IMR-90 (cell line): Measurements from ENCODE around the gene RAD51B. TPM values are rescaled to one million over a fixed set of nuclear protein-coding genes. Genes with fewer than 3 reads are reported as not detected.

Experiments
- ATAC-seq: fragments of 200-7000 bp; cut with Tn5 transposase; 2 replicates; pipeline ENCODE4 v1.9.1; 2020; ENCODE audit warnings: low read depth, mild to moderate bottlenecking, moderate library complexity
- BruUV-seq: library from RNA; stranded (reverse); fragments of 400-500 nt; replicated peaks from 2 replicates; lab custom pipeline; 2021; lab: Mats Ljungman, UMichigan
- CTCF ChIA-PET: fragments of 300-600 bp; formaldehyde crosslinking; extraction: SDS; loops from one replicate; lab custom pipeline; 2021; ENCODE audit warnings: antibody characterized with exemption; lab: Yijun Ruan, JAX
- POLR2A ChIA-PET: fragments of 300-600 bp; sonication (Branson Sonifier 250); formaldehyde crosslinking; loops from one replicate; lab custom pipeline; 2022; ENCODE audit warnings: antibody characterized with exemption; ENCODE audit not compliant: unreplicated experiment; lab: Charles Lee
- DNase-seq: peaks from one replicate; pipeline ENCODE4 v3.0.0; 2013
- H2AFZ ChIP-seq: replicated peaks from 2 replicates; pipeline ENCODE3; 2013; ENCODE audit warnings: low read length, mild to moderate bottlenecking; ENCODE audit not compliant: poor library complexity
- H2AK5ac ChIP-seq: 2 replicates; pipeline ENCODE4 v1.6.1; 2013; ENCODE audit warnings: low read depth, low read length, inconsistent platforms
- H2AK9ac ChIP-seq: replicated peaks from 2 replicates; pipeline ENCODE3; 2013; ENCODE audit warnings: mild to moderate bottlenecking, low read depth, low read length, moderate library complexity; ENCODE audit not compliant: poor library complexity
- H2BK120ac ChIP-seq: 2 replicates; pipeline ENCODE4 v1.6.1; 2013; ENCODE audit warnings: low read depth, low read length, inconsistent platforms
- H2BK15ac ChIP-seq: 3 replicates; pipeline ENCODE4 v1.6.1; 2013; ENCODE audit warnings: low read depth, low read length, inconsistent platforms
- H2BK20ac ChIP-seq: 2 replicates; pipeline ENCODE4 v1.6.1; 2013; ENCODE audit warnings: low read depth, mild to moderate bottlenecking, inconsistent platforms, low read length, moderate library complexity
- H2BK5ac ChIP-seq: 2 replicates; pipeline ENCODE4 v1.6.1; 2013; ENCODE audit warnings: mild to moderate bottlenecking, low read depth, low read length, inconsistent platforms; ENCODE audit not compliant: poor library complexity, severe bottlenecking
- H3K14ac ChIP-seq: replicated peaks from 2 replicates; pipeline ENCODE4 v1.6.1; 2013; ENCODE audit warnings: low read depth, low read length, inconsistent platforms
- H3K18ac ChIP-seq: 2 replicates; pipeline ENCODE4 v1.6.1; 2013; ENCODE audit warnings: low read depth, low read length, control low read depth
- H3K23ac ChIP-seq: 2 replicates; pipeline ENCODE4 v1.6.1; 2013; ENCODE audit warnings: low read depth, low read length, inconsistent platforms
- H3K27ac ChIP-seq: 2 replicates; pipeline ENCODE4 v1.5.1; 2013; ENCODE audit warnings: mild to moderate bottlenecking, control low read depth, low read length; ENCODE audit not compliant: insufficient read depth
- H3K27me3 ChIP-seq: 2 replicates; pipeline ENCODE4 v1.6.1; 2013; ENCODE audit warnings: low read length; ENCODE audit not compliant: control insufficient read depth, insufficient read depth
- H3K36me3 ChIP-seq: 2 replicates; pipeline ENCODE4 v1.6.1; 2013; ENCODE audit warnings: low read length, mixed read lengths; ENCODE audit not compliant: control insufficient read depth, insufficient read depth
- H3K4ac ChIP-seq: 2 replicates; pipeline ENCODE4 v1.6.1; 2013; ENCODE audit warnings: low read depth, low read length, inconsistent platforms
- H3K4me1 ChIP-seq: 2 replicates; pipeline ENCODE4 v1.6.1; 2013; ENCODE audit warnings: low read length, mixed read lengths; ENCODE audit not compliant: control insufficient read depth, insufficient read depth
- H3K4me2 ChIP-seq: 2 replicates; pipeline ENCODE4 v1.6.1; 2013; ENCODE audit warnings: low read depth, mild to moderate bottlenecking, control low read depth, low read length, moderate library complexity
- H3K4me3 ChIP-seq: 2 replicates; pipeline ENCODE4 v1.5.1; 2013; ENCODE audit warnings: low read depth, mild to moderate bottlenecking, control low read depth, low read length, moderate library complexity; ENCODE audit not compliant: insufficient read depth
- H3K56ac ChIP-seq: 2 replicates; pipeline ENCODE4 v1.6.1; 2013; ENCODE audit warnings: low read length, inconsistent platforms; ENCODE audit not compliant: insufficient read depth; ENCODE audit errors: extremely low read depth
- H3K79me1 ChIP-seq, 2 experiments: 2 replicates each; pipeline ENCODE4 v1.6.1; 2013; ENCODE audit warnings: low read length in 2 of 2, inconsistent platforms in 1 of 2, low read depth in 1 of 2
- H3K9ac ChIP-seq: 2 replicates; pipeline ENCODE4 v1.6.1; 2013; ENCODE audit warnings: low read depth, low read length, control low read depth
- H3K9me1 ChIP-seq: 2 replicates; pipeline ENCODE4 v1.6.1; 2013; ENCODE audit warnings: low read length, inconsistent platforms; ENCODE audit not compliant: insufficient read depth
- H3K9me3 ChIP-seq: 2 replicates; pipeline ENCODE4 v1.6.1; 2013; ENCODE audit warnings: low read length; ENCODE audit not compliant: control insufficient read depth, insufficient read depth
- H4K20me1 ChIP-seq: 2 replicates; pipeline ENCODE4 v1.6.1; 2013; ENCODE audit warnings: low read length, inconsistent platforms; ENCODE audit not compliant: insufficient read depth
- H4K5ac ChIP-seq: 2 replicates; pipeline ENCODE4 v1.6.1; 2013; ENCODE audit warnings: mild to moderate bottlenecking, low read depth, low read length, control low read depth
- H4K8ac ChIP-seq, 2 experiments: 2 replicates each; pipeline ENCODE4 v1.6.1; 2013; ENCODE audit warnings: low read depth in 2 of 2, low read length in 2 of 2, control low read depth in 1 of 2, inconsistent platforms in 1 of 2
- H4K91ac ChIP-seq: 2 replicates; pipeline ENCODE4 v1.6.1; 2013; ENCODE audit warnings: low read depth, low read length, inconsistent platforms; ENCODE audit not compliant: insufficient read depth
- BHLHE40 ChIP-seq: fragments of 150-350 bp; IDR thresholded peaks from 2 replicates; pipeline ENCODE4 v1.6.1; 2016; ENCODE audit warnings: mild to moderate bottlenecking, low read depth, low read length
- CEBPB ChIP-seq: IDR thresholded peaks from 2 replicates; pipeline ENCODE4 v1.6.1; 2012; ENCODE audit warnings: low read depth, low read length, improper control_type of control experiment
- CHD1 ChIP-seq: IDR thresholded peaks from 2 replicates; pipeline ENCODE4 v1.6.1; 2012; ENCODE audit warnings: low read depth, low read length, improper control_type of control experiment
- CTCF ChIP-seq: conservative IDR thresholded peaks from 2 replicates; pipeline ENCODE4 v1.5.1; 2012; ENCODE audit warnings: mild to moderate bottlenecking, low read depth, low read length, improper control_type of control experiment
- ELK1 ChIP-seq: fragments of 150-350 bp; IDR thresholded peaks from 2 replicates; pipeline ENCODE4 v1.6.1; 2016; ENCODE audit warnings: low read depth, mild to moderate bottlenecking, low read length, moderate library complexity, borderline replicate concordance
- FOS ChIP-seq: fragments of 150-350 bp; IDR thresholded peaks from 2 replicates; pipeline ENCODE4 v1.6.1; 2016; ENCODE audit warnings: low read depth, low read length
- MAZ ChIP-seq: IDR thresholded peaks from 2 replicates; pipeline ENCODE4 v1.6.1; 2012; ENCODE audit warnings: low read depth, mild to moderate bottlenecking, low read length, improper control_type of control experiment, moderate library complexity, borderline replicate concordance
- MXI1 ChIP-seq: IDR thresholded peaks from 2 replicates; pipeline ENCODE4 v1.6.1; 2012; ENCODE audit warnings: low read depth, mild to moderate bottlenecking, low read length, moderate library complexity, borderline replicate concordance
- NFE2L2 ChIP-seq: fragments of 150-350 bp; IDR thresholded peaks from 2 replicates; pipeline ENCODE4 v1.6.1; 2016; ENCODE audit warnings: low read depth, mild to moderate bottlenecking, low read length
- POLR2A ChIP-seq: IDR thresholded peaks from 2 replicates; pipeline ENCODE4 v1.6.1; 2012; ENCODE audit warnings: mild to moderate bottlenecking, low read depth, low read length
- RAD21 ChIP-seq: IDR thresholded peaks from 2 replicates; pipeline ENCODE4 v1.6.1; 2012; ENCODE audit warnings: low read length, improper control_type of control experiment
- RCOR1 ChIP-seq: IDR thresholded peaks from 2 replicates; pipeline ENCODE4 v1.6.1; 2012; ENCODE audit warnings: mild to moderate bottlenecking, low read length, improper control_type of control experiment; ENCODE audit not compliant: insufficient replicate concordance
- RFX5 ChIP-seq: IDR thresholded peaks from 2 replicates; pipeline ENCODE4 v1.8.0; 2012; ENCODE audit warnings: low read depth, mild to moderate bottlenecking, low read length, moderate library complexity
- SMC3 ChIP-seq: fragments of 150-350 bp; IDR thresholded peaks from 2 replicates; pipeline ENCODE4 v1.6.1; 2016; ENCODE audit warnings: low read depth, mild to moderate bottlenecking, antibody characterized with exemption, low read length, moderate library complexity
- USF2 ChIP-seq: fragments of 150-350 bp; IDR thresholded peaks from 2 replicates; pipeline ENCODE4 v1.6.1; 2017; ENCODE audit warnings: mild to moderate bottlenecking, antibody characterized with exemption, low read length, low read depth
- dilution Hi-C: fragments of 300-500 bp; cut with HindIII; formaldehyde crosslinking; loops from one replicate; pipeline ENCODE4 v1.14.3; 2018; ENCODE audit warnings: low sequenced_read_pairs; ENCODE audit not compliant: unreplicated experiment
- in situ Hi-C: fragments of 300-500 bp; cut with MboI; formaldehyde crosslinking; loops from 3 replicates; pipeline ENCODE4 v1.14.3; 2019; ENCODE audit warnings: low sequenced_read_pairs, inconsistent platforms, mixed read lengths
- intact Hi-C: fragments of 100-400 bp; cut with micrococcal nuclease; formaldehyde crosslinking; loops from 2 replicates; pipeline ENCODE4 v1.10.0; 2022
- polyA plus RNA-seq, 3 experiments: library from polyadenylated mRNA; depleted of rRNA; stranded (reverse); fragments of >200 nt; gene quantifications; 2 replicates each; pipeline ENCODE4 v1.2.3, GENCODE V29; 2012; ENCODE audit warnings: low replicate concordance in 1 of 3
- total RNA-seq: library from RNA; depleted of rRNA; stranded (reverse); fragments of >200 nt; gene quantifications from 2 replicates; pipeline ENCODE4 v1.2.3, GENCODE V29; 2012

Gene RAD51B
- total and polyA plus RNA-seq, 2 of the 4 experiments (the other 2 are of a cell fraction): 5.1 to 18.8 TPM

GRCh38 chr14:67952786-67953185 lies 133.2 kb downstream of the RAD51B start:
- BruUV-seq: no TSS peak
- Histone ChIP-seq H3K56ac (no peak overlapping the region), H3K27ac (no peak overlapping the region), H3K4me2 (no peak overlapping the region), H2AK5ac (no peak overlapping the region), H2AK9ac (no peak overlapping the region), H4K8ac (no peak overlapping the region), H3K9me3 (peaks cover 6% of the 10 kb centered on the region; the same call in 1 of the 2 replicates), H3K27me3 (no peaks in the 10 kb centered on the region), H2AFZ (no peak overlapping the region), H2BK20ac (no peak overlapping the region), H2BK120ac (no peak overlapping the region; the same call in 1 of the 2 replicates), H2BK15ac (no peak overlapping the region), H2BK5ac (no peak overlapping the region), H3K4ac (no peak overlapping the region), H3K36me3 (no peaks in the 10 kb centered on the region), H3K79me1 (no peaks in the 10 kb centered on the region), H3K4me1 (0 out of 2 replicates have a peak, but pooled peaks cover 2% of the 10 kb centered on the region), H3K9me1 (no peaks in the 10 kb centered on the region), H3K9ac (no peak overlapping the region), H4K20me1 (no peaks in the 10 kb centered on the region), H4K91ac (no peak overlapping the region), H3K14ac (no peak overlapping the region; the same call in 1 of the 2 replicates), H3K23ac (no peak overlapping the region), H3K18ac (no peak overlapping the region), H3K4me3 (no peak overlapping the region), H4K5ac (no peak overlapping the region)
- CTCF ChIA-PET: interaction anchor here (1.1 kb wide), 1 partner anchor 9 kb away, joined by 6 read pairs; no protein-coding TSS in a partner anchor
- TF ChIP-seq RCOR1 (no peak), CEBPB (no peak), ELK1 (no peak), BHLHE40 (no peak), SMC3 (no peak), POLR2A (no peak), FOS (no peak), MAZ (no peak), RFX5 (no peak), MXI1 (no peak), RAD21 (no peak), CTCF (no peak), CHD1 (no peak), NFE2L2 (no peak), USF2 (no peak)
- DNase-seq (no peak), ATAC-seq (peak; percentile 57)
- POLR2A ChIA-PET: no interaction called here
- in situ Hi-C loops: loop anchor here (5.0 kb wide), 1 partner anchor 290 kb away; no protein-coding TSS in a partner anchor
- intact Hi-C loops: no loop called here
- dilution Hi-C loops: no loop called here
